Astrocyte of the spinal cord (primary cell): ENCODE data around the gene DSC1.

Experiments used
- DNase-seq: peaks from one replicate; pipeline ENCODE4 v3.0.0; 2011; ENCODE audit warnings: low read depth, low spot score
- H3K4me3 ChIP-seq: 2 replicates; pipeline ENCODE4 v1.5.1; 2011; ENCODE audit warnings: low read depth, mild to moderate bottlenecking, low read length, moderate library complexity
- CTCF ChIP-seq: IDR thresholded peaks from 2 replicates; pipeline ENCODE4 v1.5.1; 2012; ENCODE audit warnings: low read depth, mild to moderate bottlenecking, low read length, inconsistent platforms
- in situ Hi-C: cut with HindIII; loops from 2 replicates; pipeline ENCODE4 v1.10.0; 2017; ENCODE audit warnings: low sequenced_read_pairs

Gene DSC1

GRCh38 chr18:31161757-31162418, 768 bp downstream of the DSC1 start:
- TF ChIP-seq CTCF: no peak
- H3K4me3 ChIP-seq: no peak overlapping the region
- DNase-seq: peak; percentile 42
- in situ Hi-C loops: no loop called here

- in situ Hi-C loops: no loop called here
- no peak for TF ChIP-seq CTCF
- H3K4me3 ChIP-seq: no peak overlapping the region
- no peak for DNase-seq
Measured at GRCh38 chr18:31156821-31157763, 5.6 kb downstream of the DSC1 start.

GRCh38 chr18:31155498-31155897, 7.2 kb downstream of the DSC1 start:
- no peak for DNase-seq
- no peak overlapping the region for H3K4me3 ChIP-seq
- no peak for TF ChIP-seq CTCF
- in situ Hi-C loops: no loop called here

- no peak overlapping the region for H3K4me3 ChIP-seq
- in situ Hi-C loops: no loop called here
- no peak for TF ChIP-seq CTCF
- DNase-seq: no peak
Measured at GRCh38 chr18:31154181-31154580, 8.5 kb downstream of the DSC1 start.

- in situ Hi-C loops: no loop called here
- DNase-seq: no peak
- H3K4me3 ChIP-seq: no peak overlapping the region
- no peak for TF ChIP-seq CTCF
Measured at GRCh38 chr18:31149351-31149750, 13.3 kb downstream of the DSC1 start.

GRCh38 chr18:31148600-31148999, 14.1 kb downstream of the DSC1 start:
- no peak overlapping the region for H3K4me3 ChIP-seq
- TF ChIP-seq CTCF: no peak
- no peak for DNase-seq
- in situ Hi-C loops: no loop called here
